Measurements from ENCODE around the gene SORCS2. TPM values are rescaled to one million over a fixed set of nuclear protein-coding genes. Genes with fewer than 3 reads are reported as not detected.

Gene SORCS2
- total and polyA plus RNA-seq, 2 of the 13 experiments (the other 11 are each of a cell fraction or from before 2014, with no cell fraction given): 0.82 to 1.0 TPM

DNA sequence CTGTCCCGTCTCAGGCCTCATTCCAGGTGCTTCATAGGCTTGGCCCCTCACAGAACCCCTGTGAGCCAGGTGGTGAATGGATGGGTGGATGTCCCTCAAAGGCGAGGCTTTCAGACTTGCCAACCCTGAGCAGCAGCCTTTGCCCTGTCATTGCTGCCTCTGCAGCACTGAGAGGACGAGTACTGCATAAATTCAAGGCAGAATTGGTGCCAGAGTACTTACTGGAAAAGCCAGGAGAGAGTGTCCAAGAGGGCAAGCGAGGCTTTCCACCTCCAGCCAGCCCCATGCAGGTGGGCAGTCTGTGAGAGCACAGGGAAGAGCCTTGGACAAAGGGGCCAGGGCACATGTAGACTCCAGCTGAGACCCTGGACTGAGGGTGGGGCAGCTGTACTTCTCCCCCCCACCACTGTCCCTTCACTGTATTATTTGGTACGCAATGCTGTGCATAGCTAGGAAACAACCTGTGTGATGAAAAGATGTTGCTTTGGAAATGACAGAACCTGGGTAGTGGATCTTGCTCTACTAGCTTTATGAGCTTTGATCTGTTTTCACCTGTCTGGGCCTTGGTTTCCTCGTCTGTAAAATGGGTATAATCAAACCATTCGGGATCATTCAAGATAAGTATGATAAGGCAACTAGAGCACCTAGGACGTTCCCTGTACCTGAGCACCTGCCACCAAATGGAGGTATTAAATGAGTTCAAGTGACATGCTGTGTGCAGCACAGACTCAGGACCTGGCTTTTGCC lies 467.3 kb downstream of the SORCS2 start:
- H4K20me1 ChIP-seq (ENCODE audit: insufficient read depth, low read length): no peaks in the 10 kb centered on the region
- H3K4me3 ChIP-seq (replicated peaks in 1 of 3; ENCODE audit: insufficient read depth in 1 of 3, low read depth in 2 of 3, low read length in 3 of 3): no peak overlapping the region
- TF ChIP-seq ZNF629 (CRISPR knock-in tag; conservative IDR thresholded peaks at IDR 0.05): peak; percentile 67
- TF ChIP-seq HOXA7 (CRISPR knock-in tag; IDR thresholded peaks at IDR 0.05): no peak
- no peaks in the 10 kb centered on the region for H3K79me2 ChIP-seq (ENCODE audit: insufficient read depth, low read length)
- 74% methylated on average over 6 of the region's 8 CpGs for WGBS (ENCODE audit: low lambda C conversion rate)
- ChIA-PET CTCF (ENCODE audit: low intra/inter-chr PET ratio, low total read pairs) (no interaction called here), POLR2A (no interaction called here)
- H3K27ac ChIP-seq (ENCODE audit: extremely low read length, insufficient read depth, low read length): no peak overlapping the region
- in situ Hi-C loops (cut with HindIII; ENCODE audit: extremely low pct_ligation_motif_present, low pct_unique_long_range_greater_than_20kb) (no loop called here), intact Hi-C loops (cut with micrococcal nuclease; ENCODE audit: unreplicated experiment) (no loop called here)
- H3K9me3 ChIP-seq (ENCODE audit: low read length): no peaks in the 10 kb centered on the region
- FAIRE-seq: no peak
- no TSS peak for BruUV-seq (replicated peaks)
- H3K36me3 ChIP-seq (replicated peaks in 1 of 2; ENCODE audit: control insufficient read depth in 1 of 2, insufficient read depth in 2 of 2, low read length in 2 of 2): no peaks in the 10 kb centered on the region
- no peak for DNase-seq (ENCODE audit: low spot score)
- H3K27me3 ChIP-seq (ENCODE audit: control insufficient read depth in 1 of 2, insufficient read depth in 2 of 2, low read length in 2 of 2): no peaks in the 10 kb centered on the region
- H3K4me2 ChIP-seq (ENCODE audit: low read depth, low read length): no peak overlapping the region
- peaks cover 32% of the 10 kb centered on the region for H3K4me1 ChIP-seq (ENCODE audit: insufficient read depth, low read length)
- H3K9ac ChIP-seq (ENCODE audit: insufficient read depth, low read depth, low read length): no peak overlapping the region
- no peak for ATAC-seq
- H2AFZ ChIP-seq (ENCODE audit: low read length): no peak overlapping the region

DNA sequence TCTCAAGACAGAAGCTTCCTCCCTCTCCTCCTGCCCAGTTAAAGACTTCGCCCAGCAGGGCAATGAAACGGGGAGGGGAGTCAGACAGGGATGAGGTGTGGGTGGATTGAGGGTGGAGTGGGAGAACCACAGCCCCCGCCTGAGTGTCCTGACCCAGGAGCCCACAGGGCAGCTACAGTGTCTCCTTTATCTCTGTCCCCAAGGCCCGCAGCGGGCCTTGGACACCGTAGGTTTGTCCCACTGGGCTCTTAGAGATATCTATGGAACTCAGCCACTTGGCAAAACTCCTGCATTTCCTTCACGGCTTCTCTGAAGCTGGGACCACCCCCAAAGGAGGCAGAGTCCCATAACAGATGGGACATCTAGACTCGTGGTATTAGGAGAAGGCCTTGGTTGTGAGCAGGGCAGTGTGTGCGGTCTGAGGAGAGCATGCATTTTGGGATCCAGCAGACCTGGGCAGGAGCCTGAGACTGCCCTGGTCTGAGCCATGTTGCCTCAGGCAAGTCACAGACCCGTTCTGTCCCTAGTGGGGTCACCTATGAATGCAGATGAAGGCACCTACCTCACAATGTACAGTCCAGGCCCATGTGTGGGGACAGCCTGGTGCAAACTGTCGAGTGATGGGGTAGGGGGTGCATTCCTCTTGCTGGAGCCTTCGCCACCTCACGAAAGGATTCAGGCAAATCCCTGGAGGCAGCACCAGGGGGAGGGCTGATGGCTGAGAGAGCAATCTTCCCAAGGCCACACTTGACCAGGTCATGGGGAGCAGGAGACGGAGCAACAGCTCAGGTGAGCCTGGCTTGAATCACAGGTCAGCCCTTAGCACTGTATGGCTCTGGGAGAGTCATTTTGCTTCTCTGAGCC lies 468.1 kb downstream of the SORCS2 start:
- Histone ChIP-seq H3K4me2 (ENCODE audit: low read depth, low read length) (no peak overlapping the region), H3K27me3 (ENCODE audit: control insufficient read depth in 1 of 2, insufficient read depth in 2 of 2, low read length in 2 of 2) (no peaks in the 10 kb centered on the region), H3K27ac (ENCODE audit: extremely low read length, insufficient read depth, low read length) (no peak overlapping the region), H3K79me2 (ENCODE audit: insufficient read depth, low read length) (no peaks in the 10 kb centered on the region), H3K36me3 (replicated peaks in 1 of 2; ENCODE audit: control insufficient read depth in 1 of 2, insufficient read depth in 2 of 2, low read length in 2 of 2) (no peaks in the 10 kb centered on the region), H3K9ac (ENCODE audit: insufficient read depth, low read depth, low read length) (no peak overlapping the region), H3K9me3 (ENCODE audit: low read length) (no peaks in the 10 kb centered on the region), H3K4me3 (replicated peaks in 1 of 3; ENCODE audit: insufficient read depth in 1 of 3, low read depth in 2 of 3, low read length in 3 of 3) (no peak overlapping the region), H3K4me1 (ENCODE audit: insufficient read depth, low read length) (peaks cover 32% of the 10 kb centered on the region), H2AFZ (ENCODE audit: low read length) (no peak overlapping the region), H4K20me1 (ENCODE audit: insufficient read depth, low read length) (no peaks in the 10 kb centered on the region)
- 73% methylated on average over 12 of the region's 14 CpGs for WGBS (ENCODE audit: low lambda C conversion rate)
- intact Hi-C loops (cut with micrococcal nuclease; ENCODE audit: unreplicated experiment): no loop called here
- ChIA-PET CTCF (ENCODE audit: low intra/inter-chr PET ratio, low total read pairs) (no interaction called here), POLR2A (no interaction called here)
- no TSS peak for BruUV-seq (replicated peaks)
- in situ Hi-C loops (cut with HindIII; ENCODE audit: extremely low pct_ligation_motif_present, low pct_unique_long_range_greater_than_20kb): no loop called here
- FAIRE-seq (no peak), ATAC-seq (peak; percentile 23; the same call in 2 of the 3 replicates), DNase-seq (ENCODE audit: low spot score) (no peak)
- TF ChIP-seq ZNF678 (CRISPR knock-in tag; IDR thresholded peaks at IDR 0.05) (no peak), ATRX (CRISPR knock-in tag; IDR thresholded peaks at IDR 0.05; ENCODE audit: borderline replicate concordance) (no peak), ZKSCAN8 (CRISPR knock-in tag; IDR thresholded peaks at IDR 0.05; ENCODE audit: borderline replicate concordance) (no peak), ZNF768 (CRISPR knock-in tag; IDR thresholded peaks at IDR 0.05) (no peak), ZFP36 (IDR thresholded peaks at IDR 0.05; ENCODE audit: borderline replicate concordance, low read depth, low read length, partially characterized antibody) (no peak)
